ENCODE measurements around the gene KLHDC2.

Gene KLHDC2

DNA sequence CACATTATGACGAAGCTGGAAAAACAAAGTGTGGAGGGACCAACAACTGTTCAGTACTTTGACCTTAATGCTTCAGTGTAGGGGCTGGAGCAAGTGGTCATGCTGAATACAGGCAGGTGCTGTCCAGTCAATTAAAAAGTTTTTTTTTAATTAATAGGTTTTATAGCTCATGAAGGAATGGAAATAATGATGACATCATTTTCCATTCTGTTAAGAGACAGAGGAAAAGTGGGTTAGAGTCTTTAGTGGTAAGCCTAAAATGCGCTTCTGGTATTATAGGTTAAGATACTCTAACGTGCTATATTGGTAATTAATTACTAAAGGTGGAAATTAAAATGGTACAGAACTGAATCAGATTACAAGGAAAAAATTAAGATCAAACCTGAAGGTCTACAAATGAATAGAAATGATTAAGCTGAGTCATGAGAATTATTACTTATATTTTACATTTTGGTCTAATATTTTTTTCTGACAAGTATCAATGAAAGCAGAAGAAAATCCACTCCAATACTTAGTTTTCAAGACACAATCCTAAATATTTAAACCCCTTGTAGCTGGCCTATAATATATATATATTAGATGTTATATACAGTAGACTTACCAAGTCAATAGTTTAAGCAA, 15.6 kb downstream of the KLHDC2 start:
- no peak overlapping the region for H3K27ac ChIP-seq (ENCODE audit: low read depth, low read length)
- no peaks in the 10 kb centered on the region for H4K20me1 ChIP-seq (ENCODE audit: control insufficient read depth, insufficient read depth, low read depth, low read length)
- H3K4me1 ChIP-seq (ENCODE audit: control insufficient read depth, low read length), result no peaks in the 10 kb centered on the region
- H3F3A ChIP-seq (ENCODE audit: control insufficient read depth, insufficient read depth), result peaks cover 27% of the 10 kb centered on the region
- H3K9me3 ChIP-seq (ENCODE audit: control insufficient read depth, insufficient read depth, low read length), result no peaks in the 10 kb centered on the region
- no peaks in the 10 kb centered on the region for H3K79me2 ChIP-seq (ENCODE audit: control insufficient read depth, low read length)
- H3K4me2 ChIP-seq (ENCODE audit: low read length), result no peak overlapping the region
- no peaks in the 10 kb centered on the region for H3K27me3 ChIP-seq (ENCODE audit: control insufficient read depth, low read length)
- peaks cover 95% of the 10 kb centered on the region for H3K36me3 ChIP-seq (ENCODE audit: control insufficient read depth, low read length)
- no peak for TF ChIP-seq CTCF (IDR thresholded peaks at IDR 0.05; ENCODE audit: low read depth, low read length, poor library complexity, severe bottlenecking)
- no peak for TF ChIP-seq EZH2phosphoT487 (IDR thresholded peaks at IDR 0.05; ENCODE audit: borderline replicate concordance, low read length)
- H3K9me2 ChIP-seq (replicated peaks; ENCODE audit: control insufficient read depth, low read length), result no peaks in the 10 kb centered on the region
- H3K4me3 ChIP-seq (ENCODE audit: low read length), result no peak overlapping the region

DNA sequence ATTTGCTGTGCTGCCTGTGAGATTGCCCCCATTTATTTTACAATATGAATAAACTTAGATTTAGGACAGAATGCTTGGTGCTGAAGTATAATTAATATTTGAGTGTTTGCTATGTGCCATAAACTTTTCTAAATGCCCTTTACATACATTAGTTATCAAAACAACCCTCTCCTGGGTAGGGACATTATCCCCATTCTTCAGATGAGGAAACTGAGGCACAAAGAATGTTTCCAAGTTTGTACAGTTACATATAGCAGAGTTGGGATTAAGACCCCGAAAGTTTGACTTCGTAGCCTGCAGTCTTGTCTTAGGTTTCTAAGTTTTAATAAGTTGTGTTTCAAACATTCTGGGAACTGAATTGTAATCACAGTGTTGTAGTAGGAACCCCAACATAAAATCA, 18.4 kb downstream of the KLHDC2 start:
- Histone ChIP-seq H3K27ac (ENCODE audit: low read depth, low read length) (no peak overlapping the region), H3K9me3 (ENCODE audit: control insufficient read depth, insufficient read depth, low read length) (no peaks in the 10 kb centered on the region), H3K9me2 (replicated peaks; ENCODE audit: control insufficient read depth, low read length) (no peaks in the 10 kb centered on the region), H3K4me2 (ENCODE audit: low read length) (no peak overlapping the region), H4K20me1 (ENCODE audit: control insufficient read depth, insufficient read depth, low read depth, low read length) (no peaks in the 10 kb centered on the region), H3K4me3 (ENCODE audit: low read length) (no peak overlapping the region), H3K4me1 (ENCODE audit: control insufficient read depth, low read length) (no peaks in the 10 kb centered on the region), H3K79me2 (ENCODE audit: control insufficient read depth, low read length) (no peaks in the 10 kb centered on the region), H3K36me3 (ENCODE audit: control insufficient read depth, low read length) (peaks cover 95% of the 10 kb centered on the region), H3K27me3 (ENCODE audit: control insufficient read depth, low read length) (no peaks in the 10 kb centered on the region), H3F3A (ENCODE audit: control insufficient read depth, insufficient read depth) (peaks cover 16% of the 10 kb centered on the region)
- TF ChIP-seq CTCF (IDR thresholded peaks at IDR 0.05; ENCODE audit: low read depth, low read length, poor library complexity, severe bottlenecking) (no peak), EZH2phosphoT487 (IDR thresholded peaks at IDR 0.05; ENCODE audit: borderline replicate concordance, low read length) (no peak)

DNA sequence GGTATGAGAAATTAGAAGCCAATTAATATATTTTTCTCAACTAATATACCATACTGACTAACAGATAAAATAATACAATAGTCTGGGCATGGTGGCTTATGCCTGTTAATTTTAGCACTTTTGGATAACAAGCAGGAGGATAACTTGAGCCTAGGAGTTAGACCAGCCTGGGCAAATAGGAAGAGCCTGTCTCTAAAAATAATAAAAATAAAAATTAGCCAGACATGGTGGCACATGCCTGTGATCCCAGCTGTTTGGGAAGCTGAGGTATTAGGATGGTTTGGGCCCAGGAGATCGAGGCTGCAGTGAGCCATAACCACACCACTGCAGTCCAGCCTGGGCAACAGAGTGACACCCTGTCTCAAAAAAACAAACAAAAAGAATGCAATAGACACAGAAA, 24.7 kb downstream of the KLHDC2 start:
- no peak overlapping the region for H3K27ac ChIP-seq (ENCODE audit: low read depth, low read length)
- H3K27me3 ChIP-seq (ENCODE audit: control insufficient read depth, low read length), result no peaks in the 10 kb centered on the region
- H3K4me2 ChIP-seq (ENCODE audit: low read length), result no peak overlapping the region
- peaks cover 92% of the 10 kb centered on the region for H3K36me3 ChIP-seq (ENCODE audit: control insufficient read depth, low read length)
- H3K79me2 ChIP-seq (ENCODE audit: control insufficient read depth, low read length), result no peaks in the 10 kb centered on the region
- no peaks in the 10 kb centered on the region for H3K4me1 ChIP-seq (ENCODE audit: control insufficient read depth, low read length)
- no peaks in the 10 kb centered on the region for H3K9me3 ChIP-seq (ENCODE audit: control insufficient read depth, insufficient read depth, low read length)
- peaks cover 2% of the 10 kb centered on the region; the same call in 1 of the 2 replicates for H3F3A ChIP-seq (ENCODE audit: control insufficient read depth, insufficient read depth)
- no peaks in the 10 kb centered on the region for H4K20me1 ChIP-seq (ENCODE audit: control insufficient read depth, insufficient read depth, low read depth, low read length)
- no peak overlapping the region for H3K4me3 ChIP-seq (ENCODE audit: low read length)
- TF ChIP-seq CTCF (IDR thresholded peaks at IDR 0.05; ENCODE audit: low read depth, low read length, poor library complexity, severe bottlenecking), result no peak
- no peak for TF ChIP-seq EZH2phosphoT487 (IDR thresholded peaks at IDR 0.05; ENCODE audit: borderline replicate concordance, low read length)
- H3K9me2 ChIP-seq (replicated peaks; ENCODE audit: control insufficient read depth, low read length), result no peaks in the 10 kb centered on the region

Measured in DOHH2 (cell line).